Regular cardiac myocyte (primary cell): ENCODE results near the gene HERC6. TPM values are rescaled to one million over a fixed set of nuclear protein-coding genes. Genes with fewer than 3 reads are reported as not detected.

Experiments
- total RNA-seq: library from RNA; depleted of rRNA; stranded (reverse); fragments of >200 nt; gene quantifications from 2 replicates; pipeline ENCODE4 v1.2.3, GENCODE V29; 2014

Gene HERC6
- total RNA-seq, result 6.3 and 9.3 TPM in 2 replicates

DNA sequence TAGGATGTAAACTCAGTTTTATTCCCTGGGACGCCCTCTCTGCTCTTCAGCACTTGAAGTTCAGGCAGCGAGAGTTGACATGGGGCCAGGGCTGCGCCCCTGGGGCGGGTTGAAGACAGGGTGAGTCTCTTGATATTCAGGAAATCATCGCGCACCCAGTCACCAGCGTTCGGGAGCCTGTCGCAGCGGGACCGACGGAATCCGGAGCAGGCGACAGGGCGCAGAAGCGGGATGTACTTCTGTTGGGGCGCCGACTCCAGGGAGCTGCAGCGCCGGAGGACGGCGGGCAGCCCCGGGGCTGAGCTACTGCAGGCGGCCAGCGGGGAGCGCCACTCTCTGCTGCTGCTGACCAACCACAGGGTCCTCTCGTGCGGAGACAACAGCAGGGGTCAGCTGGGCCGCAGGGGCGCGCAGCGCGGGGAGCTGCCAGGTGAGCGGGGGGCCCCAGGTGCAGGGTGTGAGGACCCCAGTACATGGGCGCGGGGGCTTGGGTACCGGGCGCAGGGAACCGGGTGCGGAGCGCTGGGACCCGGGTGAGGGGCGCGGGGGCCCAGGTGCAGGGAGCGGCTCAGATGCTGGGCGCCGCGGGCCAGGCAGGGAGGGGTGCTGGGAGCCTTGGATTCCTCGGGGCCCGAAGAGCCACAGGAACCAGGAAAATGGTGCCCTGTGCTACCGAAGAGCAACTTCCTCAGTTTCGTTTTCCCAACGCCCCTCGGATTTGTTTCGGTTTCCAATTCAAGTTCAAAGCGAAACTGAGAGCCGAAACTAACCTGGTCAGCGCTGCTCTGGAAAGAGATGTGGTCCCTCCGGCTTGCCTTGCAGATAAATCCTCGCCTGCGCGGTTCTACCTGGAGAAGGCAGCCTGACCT, at the start of gene HERC6:
Gene HERC6, plus strand, starts transcription at position 162 of the 869 bp plus-strand sequence. Its CDS starts 70 bp downstream, at position 232.

DNA sequence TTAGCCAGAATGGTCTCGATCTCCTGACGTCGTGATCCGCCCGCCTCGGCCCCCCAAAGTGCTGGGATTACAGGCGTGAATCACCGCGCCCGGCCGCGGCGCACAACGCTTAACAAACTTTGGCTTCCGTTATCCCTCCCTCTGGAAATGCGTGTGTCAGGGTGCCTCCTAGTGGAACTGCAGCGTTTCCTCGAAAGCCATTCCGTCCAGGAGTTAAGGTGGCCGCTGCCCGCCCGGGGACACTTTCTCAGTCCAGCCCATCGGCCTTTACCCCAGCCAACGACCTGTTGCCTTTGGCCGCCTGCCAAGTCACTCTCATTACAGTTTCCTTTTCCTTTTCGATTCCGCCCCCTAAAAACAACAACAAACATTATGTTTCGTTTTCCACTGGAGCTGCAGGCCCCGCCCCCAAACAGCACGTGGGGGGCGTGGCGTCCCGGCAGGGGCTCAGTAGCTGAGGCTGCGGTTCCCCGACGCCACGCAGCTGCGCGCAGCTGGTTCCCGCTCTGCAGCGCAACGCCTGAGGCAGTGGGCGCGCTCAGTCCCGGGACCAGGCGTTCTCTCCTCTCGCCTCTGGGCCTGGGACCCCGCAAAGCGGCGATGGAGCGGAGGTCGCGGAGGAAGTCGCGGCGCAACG, 78.1 kb downstream of the HERC6 start, which contains the start of gene HERC5:
Gene HERC5, plus strand, starts transcription at position 450 of the 637 bp plus-strand sequence. Its CDS starts 151 bp downstream, at position 601.

Other genes starting within 250 kb of the HERC6 start
- 10.1 and 14.6 TPM in 2 replicates for gene ABCG2, start 220.2 kb upstream of the HERC6 start, total RNA-seq
- gene PPM1K, start 94.3 kb upstream of the HERC6 start, total RNA-seq, result 17.3 and 27.1 TPM in 2 replicates
- gene HERC5, start 78.3 kb downstream of the HERC6 start, total RNA-seq, result 0.77 and 5.1 TPM in 2 replicates
- 45.7 and 80.9 TPM in 2 replicates for gene PYURF, start 144.9 kb downstream of the HERC6 start, total RNA-seq
- gene HERC3, start 213.6 kb downstream of the HERC6 start, total RNA-seq, result 11.6 and 16.9 TPM in 2 replicates